ENCODE data around the gene IL22RA1.

Gene IL22RA1

GRCh38 chr1:24147194-24147593 is 4.3 kb upstream of the IL22RA1 start:
- H3K9me3 ChIP-seq (ENCODE audit: insufficient read depth, low read length), result no peaks in the 10 kb centered on the region
- H3K9me2 ChIP-seq (replicated peaks; ENCODE audit: insufficient read depth, low read length), result no peaks in the 10 kb centered on the region
- no peaks in the 10 kb centered on the region for H4K20me1 ChIP-seq (ENCODE audit: low read depth, low read length)
- no peak overlapping the region for H3K4me2 ChIP-seq (ENCODE audit: low read depth, low read length, poor library complexity, severe bottlenecking)
- H3K27me3 ChIP-seq (ENCODE audit: low read length), result no peaks in the 10 kb centered on the region
- H3K9ac ChIP-seq (ENCODE audit: low read length), result no peak overlapping the region
- 0 out of 2 replicates have a peak, but pooled peaks cover 3% of the 10 kb centered on the region for H3K79me2 ChIP-seq (ENCODE audit: insufficient read depth, low read length)
- H3F3A ChIP-seq (ENCODE audit: insufficient read depth), result peaks cover 14% of the 10 kb centered on the region
- H3K27ac ChIP-seq (ENCODE audit: low read depth, low read length), result no peak overlapping the region
- no peak overlapping the region for H3K4me3 ChIP-seq (ENCODE audit: insufficient read depth, low read length, poor library complexity, severe bottlenecking)
- no peaks in the 10 kb centered on the region for H3K36me3 ChIP-seq (ENCODE audit: low read length)
- no peak overlapping the region for H2AFZ ChIP-seq (ENCODE audit: low read depth, low read length, severe bottlenecking)
- TF ChIP-seq EZH2phosphoT487 (conservative IDR thresholded peaks at IDR 0.05; ENCODE audit: low read length) (no peak), CTCF (IDR thresholded peaks at IDR 0.05; ENCODE audit: insufficient read depth, low read length, poor library complexity, severe bottlenecking) (no peak)

- no peaks in the 10 kb centered on the region for H3K79me2 ChIP-seq (ENCODE audit: insufficient read depth, low read length)
- no peaks in the 10 kb centered on the region for H4K20me1 ChIP-seq (ENCODE audit: low read depth, low read length)
- no peak overlapping the region for H3K4me3 ChIP-seq (ENCODE audit: insufficient read depth, low read length, poor library complexity, severe bottlenecking)
- H3K27ac ChIP-seq (ENCODE audit: low read depth, low read length), result no peak overlapping the region
- H3F3A ChIP-seq (ENCODE audit: insufficient read depth), result no peaks in the 10 kb centered on the region
- H3K4me2 ChIP-seq (ENCODE audit: low read depth, low read length, poor library complexity, severe bottlenecking), result no peak overlapping the region
- no peak overlapping the region for H3K9ac ChIP-seq (ENCODE audit: low read length)
- H3K9me3 ChIP-seq (ENCODE audit: insufficient read depth, low read length), result no peaks in the 10 kb centered on the region
- no peaks in the 10 kb centered on the region for H3K9me2 ChIP-seq (replicated peaks; ENCODE audit: insufficient read depth, low read length)
- no peak for TF ChIP-seq EZH2phosphoT487 (conservative IDR thresholded peaks at IDR 0.05; ENCODE audit: low read length)
- no peak for TF ChIP-seq CTCF (IDR thresholded peaks at IDR 0.05; ENCODE audit: insufficient read depth, low read length, poor library complexity, severe bottlenecking)
- H3K36me3 ChIP-seq (ENCODE audit: low read length), result no peaks in the 10 kb centered on the region
- no peaks in the 10 kb centered on the region for H3K27me3 ChIP-seq (ENCODE audit: low read length)
- no peak overlapping the region for H2AFZ ChIP-seq (ENCODE audit: low read depth, low read length, severe bottlenecking)
These were observed 1.5 kb downstream of the IL22RA1 start for GRCh38 chr1:24141311-24141997.

GRCh38 chr1:24140741-24141181 is 2.2 kb downstream of the IL22RA1 start:
- Histone ChIP-seq H3F3A (ENCODE audit: insufficient read depth) (no peaks in the 10 kb centered on the region), H3K79me2 (ENCODE audit: insufficient read depth, low read length) (no peaks in the 10 kb centered on the region), H3K9me2 (replicated peaks; ENCODE audit: insufficient read depth, low read length) (no peaks in the 10 kb centered on the region), H3K4me3 (ENCODE audit: insufficient read depth, low read length, poor library complexity, severe bottlenecking) (no peak overlapping the region), H3K4me2 (ENCODE audit: low read depth, low read length, poor library complexity, severe bottlenecking) (no peak overlapping the region), H3K9me3 (ENCODE audit: insufficient read depth, low read length) (no peaks in the 10 kb centered on the region), H3K27me3 (ENCODE audit: low read length) (no peaks in the 10 kb centered on the region), H3K36me3 (ENCODE audit: low read length) (no peaks in the 10 kb centered on the region), H3K9ac (ENCODE audit: low read length) (no peak overlapping the region), H2AFZ (ENCODE audit: low read depth, low read length, severe bottlenecking) (no peak overlapping the region), H4K20me1 (ENCODE audit: low read depth, low read length) (no peaks in the 10 kb centered on the region), H3K27ac (ENCODE audit: low read depth, low read length) (no peak overlapping the region)
- no peak for TF ChIP-seq CTCF (IDR thresholded peaks at IDR 0.05; ENCODE audit: insufficient read depth, low read length, poor library complexity, severe bottlenecking)
- TF ChIP-seq EZH2phosphoT487 (conservative IDR thresholded peaks at IDR 0.05; ENCODE audit: low read length), result no peak
